Prostate gland (tissue), 2 donors: ENCODE results near the gene SOX18. TPM values are rescaled to one million over a fixed set of nuclear protein-coding genes. Genes with fewer than 3 reads are reported as not detected.

ENCODE experiments used
- DNase-seq: peaks from one replicate; pipeline ENCODE4 v3.0.0-alpha.2; 2019; ENCODE audit warnings: low spot score
- H3K27ac ChIP-seq, 2 donors: fragments of 200-600 bp; sonication (generic); 2 replicates each; pipeline ENCODE4 v1.5.1; 2017 to 2019
- H3K27me3 ChIP-seq: fragments of 200-600 bp; sonication (generic); replicated peaks from 2 replicates; pipeline ENCODE4 v1.5.1; 2019; ENCODE audit not compliant: insufficient read depth
- H3K36me3 ChIP-seq, 2 donors: fragments of 200-600 bp; sonication (generic); 1 replicate in 1 of 2; 2 replicates in 1 of 2; pipeline versions ENCODE4 v1.5.1 to v1.8.1; 2017 to 2019
- H3K4me1 ChIP-seq: fragments of 200-600 bp; sonication (generic); replicated peaks from 2 replicates; pipeline ENCODE4 v1.5.1; 2019
- H3K4me3 ChIP-seq, 2 donors: fragments of 200-600 bp; sonication (generic); 2 replicates each; pipeline ENCODE4 v1.5.1; 2017 to 2019
- H3K9me3 ChIP-seq: fragments of 200-600 bp; sonication (generic); 2 replicates; pipeline ENCODE4 v1.5.1; 2017
- POLR2A ChIP-seq: fragments of 450-650 bp; IDR thresholded peaks from one replicate; pipeline ENCODE4 v1.6.1; 2016; ENCODE audit warnings: antibody characterized with exemption, mild to moderate bottlenecking
- POLR2AphosphoS5 ChIP-seq: sonication (generic); formaldehyde crosslinking; IDR thresholded peaks from one replicate; pipeline ENCODE4 v1.6.1; 2017; ENCODE audit warnings: antibody characterized with exemption
- WGBS: methylation state at CpG from one replicate; pipeline ENCODE4 v1.1.5; 2018; 5-methylcytosine and 5-hydroxymethylcytosine counted together
- intact Hi-C: fragments of 100-400 bp; cut with DNase I; formaldehyde crosslinking; loops from one replicate; pipeline ENCODE4 v1.14.2; 2022
- total RNA-seq, 2 donors: library from RNA; depleted of rRNA; stranded (reverse); fragments of >200 nt; gene quantifications; one replicate each; pipeline ENCODE4 v1.1.0, GENCODE V29; 2016
- TF ChIP-seq, protein P1 (sequence below), 4 experiments: fragments of 200-600 bp in 2 of 4; fragments of 450-650 bp in 2 of 4; sonication (generic) in 2 of 4; IDR thresholded peaks; 1 replicate in 3 of 4; 2 replicates in 1 of 4; pipeline ENCODE4 v1.5.1; 2016 to 2019; ENCODE audit warnings: antibody characterized with exemption in 4 of 4, mild to moderate bottlenecking in 2 of 4, moderate library complexity in 2 of 4

Gene SOX18
- total RNA-seq, 2 donors from 2014 or later, result 4.7 to 12.8 TPM

DNA sequence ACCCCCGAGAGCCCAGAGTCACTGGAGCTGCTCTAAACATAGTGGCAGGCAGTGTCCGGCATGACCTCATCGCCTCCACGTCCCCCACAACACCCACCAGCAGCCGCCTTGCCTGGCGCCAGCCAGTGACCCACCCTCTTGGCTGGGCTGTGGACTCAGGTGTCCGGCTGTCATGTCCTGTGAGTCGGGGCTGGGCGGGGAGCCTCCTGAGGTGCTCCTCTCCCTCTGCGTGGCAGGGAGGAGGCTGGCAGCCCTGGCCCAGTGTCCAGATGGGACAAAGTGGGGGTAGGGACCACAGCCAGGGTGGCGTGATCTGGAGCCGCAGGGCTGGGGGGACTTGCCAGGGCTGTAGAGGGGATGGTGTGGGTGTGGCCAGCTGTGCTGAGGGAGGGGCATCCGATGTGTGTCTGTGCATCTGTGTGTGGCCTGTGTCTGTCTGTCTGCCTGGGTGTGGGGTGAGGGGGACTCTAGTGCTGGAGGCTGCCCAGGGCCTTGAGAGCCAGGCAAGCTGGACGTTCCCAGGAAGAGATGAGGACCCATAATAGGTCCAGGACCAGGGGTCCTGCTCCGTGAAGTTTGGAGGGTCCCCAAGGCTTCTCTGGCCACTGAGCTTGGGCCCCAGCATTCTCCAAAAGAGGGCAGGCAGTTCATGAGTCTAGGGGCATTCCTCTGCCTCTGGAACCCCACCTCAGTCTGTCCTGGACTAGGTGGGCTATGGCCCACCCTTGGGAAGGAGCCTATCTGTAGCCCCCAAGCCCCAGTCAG is 2.3 kb upstream of the SOX18 start:
- Histone ChIP-seq H3K36me3 (no peaks in the 10 kb centered on the region), H3K27ac (no peak overlapping the region), H3K4me1 (peaks cover 3% of the 10 kb centered on the region), H3K9me3 (no peaks in the 10 kb centered on the region), H3K4me3 (no peak overlapping the region), H3K27me3 (peaks cover 19% of the 10 kb centered on the region)
- TF ChIP-seq, protein P1, sequence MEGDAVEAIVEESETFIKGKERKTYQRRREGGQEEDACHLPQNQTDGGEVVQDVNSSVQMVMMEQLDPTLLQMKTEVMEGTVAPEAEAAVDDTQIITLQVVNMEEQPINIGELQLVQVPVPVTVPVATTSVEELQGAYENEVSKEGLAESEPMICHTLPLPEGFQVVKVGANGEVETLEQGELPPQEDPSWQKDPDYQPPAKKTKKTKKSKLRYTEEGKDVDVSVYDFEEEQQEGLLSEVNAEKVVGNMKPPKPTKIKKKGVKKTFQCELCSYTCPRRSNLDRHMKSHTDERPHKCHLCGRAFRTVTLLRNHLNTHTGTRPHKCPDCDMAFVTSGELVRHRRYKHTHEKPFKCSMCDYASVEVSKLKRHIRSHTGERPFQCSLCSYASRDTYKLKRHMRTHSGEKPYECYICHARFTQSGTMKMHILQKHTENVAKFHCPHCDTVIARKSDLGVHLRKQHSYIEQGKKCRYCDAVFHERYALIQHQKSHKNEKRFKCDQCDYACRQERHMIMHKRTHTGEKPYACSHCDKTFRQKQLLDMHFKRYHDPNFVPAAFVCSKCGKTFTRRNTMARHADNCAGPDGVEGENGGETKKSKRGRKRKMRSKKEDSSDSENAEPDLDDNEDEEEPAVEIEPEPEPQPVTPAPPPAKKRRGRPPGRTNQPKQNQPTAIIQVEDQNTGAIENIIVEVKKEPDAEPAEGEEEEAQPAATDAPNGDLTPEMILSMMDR (IDR thresholded peaks at IDR 0.05), result no peak
- TF ChIP-seq POLR2AphosphoS5, result no peak
- no peak for DNase-seq
- intact Hi-C loops, result no loop called here
- WGBS, result 87% methylated on average over 15 of the region's 15 CpGs

DNA sequence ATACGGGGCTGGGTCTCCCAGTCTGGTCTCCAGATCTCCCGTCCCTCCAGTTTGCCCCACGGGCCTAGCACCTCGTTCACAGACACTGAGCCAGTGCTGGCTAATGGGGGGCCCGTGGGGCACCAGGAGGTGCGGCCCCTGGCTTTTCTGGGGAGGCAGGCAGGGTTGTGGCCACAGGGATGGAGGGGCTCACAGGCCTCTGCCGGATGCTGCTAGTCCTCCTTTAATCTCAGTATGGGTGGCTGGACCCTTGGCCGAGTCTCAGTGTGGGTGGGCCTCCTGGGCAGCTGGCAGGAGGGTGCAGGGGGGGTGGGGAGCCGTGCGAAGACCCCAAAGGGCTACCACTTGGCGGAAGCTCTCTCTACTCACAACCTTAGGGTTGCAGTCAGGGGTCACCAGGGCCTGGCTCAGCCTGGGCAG is 1.6 kb upstream of the SOX18 start:
- TF ChIP-seq POLR2AphosphoS5 (no peak), POLR2A (no peak)
- TF ChIP-seq, protein P1 (IDR thresholded peaks at IDR 0.05), result no peak
- H3K27ac ChIP-seq, result no peak overlapping the region
- no peaks in the 10 kb centered on the region for H3K9me3 ChIP-seq
- H3K36me3 ChIP-seq, result no peaks in the 10 kb centered on the region
- intact Hi-C loops, result no loop called here
- WGBS, result 74% methylated on average over 10 of the region's 11 CpGs
- no peak for DNase-seq
- H3K4me1 ChIP-seq, result peaks cover 3% of the 10 kb centered on the region
- peaks cover 15% of the 10 kb centered on the region for H3K27me3 ChIP-seq
- H3K4me3 ChIP-seq, result no peak overlapping the region

DNA sequence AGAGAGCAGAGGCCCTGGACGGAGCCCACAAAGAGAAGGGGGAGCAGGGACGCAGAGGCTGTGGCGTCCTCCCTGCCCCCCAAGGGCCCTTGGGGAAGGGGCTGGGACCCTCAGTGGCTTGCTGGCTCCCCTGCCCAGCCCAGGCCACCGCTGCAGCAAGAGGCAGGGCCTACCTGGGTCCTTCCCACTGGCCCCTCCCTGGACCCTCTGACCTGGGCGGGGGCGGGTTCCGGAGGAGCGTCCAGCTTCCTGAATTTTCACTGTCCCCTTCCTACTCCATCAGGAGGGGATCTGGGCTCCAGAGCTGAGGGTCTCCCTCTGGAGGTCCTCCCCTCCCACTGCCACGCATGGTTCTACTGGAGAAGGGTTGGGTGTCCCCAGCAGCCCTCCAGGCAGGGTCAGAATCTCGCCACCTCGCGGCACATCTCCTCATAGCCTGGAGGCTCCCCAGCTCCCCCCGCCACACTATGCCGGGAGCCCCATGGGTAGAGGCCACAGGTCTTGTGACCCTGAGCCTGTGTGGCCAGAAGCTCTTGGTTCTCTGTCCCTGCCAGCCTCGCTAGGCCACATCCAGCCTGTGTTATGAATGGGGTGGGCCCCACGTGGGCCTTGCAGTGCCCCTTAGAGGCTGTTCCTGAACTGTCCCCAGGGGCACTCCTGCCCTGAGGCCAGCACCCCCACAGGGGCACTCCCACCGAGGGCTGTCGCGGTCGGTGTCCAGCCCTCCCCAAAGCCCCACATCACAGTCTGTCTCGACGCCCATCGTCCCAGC is 1.0 kb upstream of the SOX18 start:
- H3K27ac ChIP-seq, result no peak overlapping the region
- peaks cover 13% of the 10 kb centered on the region for H3K27me3 ChIP-seq
- WGBS, result 74% methylated on average over 23 of the region's 23 CpGs
- H3K9me3 ChIP-seq, result no peaks in the 10 kb centered on the region
- no peaks in the 10 kb centered on the region for H3K36me3 ChIP-seq
- intact Hi-C loops, result no loop called here
- peaks cover 3% of the 10 kb centered on the region for H3K4me1 ChIP-seq
- no peak for TF ChIP-seq POLR2A
- no peak for DNase-seq
- no peak overlapping the region for H3K4me3 ChIP-seq

DNA sequence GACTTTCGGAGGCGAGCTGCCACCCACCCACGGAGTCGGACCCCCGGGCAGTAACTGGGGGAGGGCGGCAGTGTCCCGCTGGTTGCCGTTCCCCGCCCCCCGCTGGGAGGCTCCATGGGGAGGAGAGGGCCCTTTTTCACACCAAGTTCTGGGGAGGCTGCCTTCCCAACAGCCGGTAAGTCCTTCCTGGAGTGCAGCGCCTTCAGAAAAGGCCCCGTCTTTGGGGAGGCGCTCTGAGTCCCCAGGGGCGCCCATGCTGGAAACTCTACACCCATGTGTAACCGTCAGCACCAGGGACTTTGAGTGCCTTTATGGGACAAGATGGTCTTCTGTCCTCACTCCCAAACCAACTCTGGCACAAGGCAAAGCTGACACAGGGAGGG is 430 bp upstream of the SOX18 start:
- 18% methylated on average over 16 of the region's 16 CpGs for WGBS
- Histone ChIP-seq H3K9me3 (no peaks in the 10 kb centered on the region), H3K27ac (no peak overlapping the region), H3K4me3 (peak overlapping the region in 1 of 2 donors; percentile 18), H3K27me3 (peaks cover 13% of the 10 kb centered on the region), H3K36me3 (no peaks in the 10 kb centered on the region), H3K4me1 (peaks cover 3% of the 10 kb centered on the region)
- intact Hi-C loops, result no loop called here
- no peak for TF ChIP-seq POLR2AphosphoS5
- TF ChIP-seq, protein P1 (IDR thresholded peaks at IDR 0.05), result no peak
- no peak for TF ChIP-seq POLR2A
- DNase-seq, result no peak

DNA sequence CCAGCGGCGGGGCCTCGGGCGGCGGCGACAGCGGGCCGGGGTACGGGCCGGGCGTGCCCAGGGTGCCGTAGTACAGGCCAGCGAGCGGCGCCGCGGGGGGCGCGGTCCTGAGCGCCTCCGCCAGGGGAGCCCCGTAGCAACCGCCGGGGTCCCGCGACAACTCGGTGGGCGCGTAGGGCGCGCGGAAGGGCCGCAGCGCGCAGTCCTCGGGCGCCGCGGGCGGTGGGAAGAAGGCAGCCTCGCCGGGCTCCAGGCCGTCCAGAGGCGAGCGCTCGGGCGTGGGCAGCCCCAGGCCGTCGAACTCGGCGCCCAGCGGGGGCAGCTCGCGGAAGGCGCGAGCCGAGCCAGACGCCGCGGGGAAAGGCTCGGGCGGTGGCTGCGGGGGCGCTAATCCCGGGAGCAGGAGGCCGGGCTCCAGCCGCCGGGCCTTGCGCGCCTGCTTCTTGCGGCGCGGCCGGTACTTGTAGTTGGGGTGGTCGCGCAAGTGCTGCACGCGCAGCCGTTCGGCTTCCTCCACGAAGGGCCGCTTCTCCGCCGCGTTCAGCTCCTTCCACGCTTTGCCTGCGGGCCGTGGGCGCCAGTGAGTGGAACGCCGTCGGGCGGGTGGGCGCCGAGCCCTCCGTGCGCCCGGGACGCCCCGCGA is 916 bp downstream of the SOX18 start:
- 5% methylated on average over 31 of the region's 101 CpGs for WGBS
- Histone ChIP-seq H3K4me1 (peaks cover 3% of the 10 kb centered on the region), H3K27ac (no peak overlapping the region), H3K27me3 (peaks cover 13% of the 10 kb centered on the region), H3K36me3 (no peaks in the 10 kb centered on the region), H3K4me3 (peak overlapping the region in 1 of 2 donors; percentile 5), H3K9me3 (no peaks in the 10 kb centered on the region)
- DNase-seq, result no peak
- intact Hi-C loops, result no loop called here
- TF ChIP-seq POLR2AphosphoS5, result no peak
- TF ChIP-seq, protein P1 (IDR thresholded peaks at IDR 0.05), result no peak
- no peak for TF ChIP-seq POLR2A
